SK-N-MC (cell line): Measurements from ENCODE around the gene FLRT2.

Source experiments
- DNase-seq: peaks from one replicate; pipeline ENCODE4 v3.0.0-alpha.2; 2011; ENCODE audit warnings: low read depth, low spot score
- H3K27ac ChIP-seq: fragments of 200-600 bp; sonication (generic); 2 replicates; pipeline ENCODE4 v1.5.1; 2016; ENCODE audit warnings: mixed run types
- H3K36me3 ChIP-seq: fragments of 200-600 bp; sonication (generic); 2 replicates; pipeline ENCODE4 v1.6.1; 2017; ENCODE audit warnings: antibody characterized with exemption, low read length, mixed read lengths; ENCODE audit not compliant: insufficient read depth
- H3K4me3 ChIP-seq: fragments of 200-600 bp; sonication (generic); 2 replicates; pipeline ENCODE4 v1.5.1; 2016
- H3K9ac ChIP-seq: fragments of 200-600 bp; sonication (generic); 2 replicates; pipeline ENCODE4 v1.8.0; 2017; ENCODE audit warnings: mixed run types, mixed read lengths; ENCODE audit not compliant: insufficient read length
- H3K9me3 ChIP-seq: fragments of 200-600 bp; sonication (generic); 2 replicates; pipeline ENCODE4 v1.6.1; 2017; ENCODE audit warnings: low read depth, mild to moderate bottlenecking, antibody characterized with exemption, low read length, moderate library complexity, mixed read lengths
- EZH2 ChIP-seq: fragments of 200-600 bp; sonication (generic); IDR thresholded peaks from one replicate; pipeline ENCODE4 v1.6.1; 2017; ENCODE audit warnings: antibody characterized with exemption
- FOXP2 ChIP-seq: optimal IDR thresholded peaks from 2 replicates; pipeline ENCODE3; 2011; ENCODE audit warnings: mild to moderate bottlenecking, moderate library complexity; ENCODE audit not compliant: insufficient read depth; ENCODE audit errors: extremely low read length, control extremely low read depth
- POLR2AphosphoS5 ChIP-seq: IDR thresholded peaks from 2 replicates; pipeline ENCODE4 v1.6.1; 2012; ENCODE audit warnings: mild to moderate bottlenecking, low read depth, low read length, borderline replicate concordance

The FLRT2 gene

DNA sequence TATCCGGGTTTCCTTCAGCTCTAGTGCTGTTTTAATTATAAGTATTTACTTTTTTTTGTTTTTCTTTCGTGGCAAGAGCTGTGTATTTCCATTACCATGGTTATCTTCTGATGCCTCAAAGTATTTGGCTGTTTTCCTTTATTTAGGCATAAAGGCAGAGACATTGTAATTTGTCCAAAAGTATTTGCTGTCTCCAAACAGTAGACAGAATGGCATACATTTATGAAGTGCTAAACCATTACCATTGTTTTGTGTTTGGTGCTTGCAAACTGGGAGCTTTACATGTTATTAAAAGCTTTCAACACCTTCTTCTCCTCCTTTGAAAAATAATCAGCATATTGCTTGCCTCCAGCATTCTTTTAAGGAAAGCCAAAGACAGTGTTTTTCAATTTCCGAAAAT is 46.3 kb downstream of the FLRT2 start:
- 0 out of 2 replicates have a peak overlapping the region, but pooled peaks have one; percentile 9 for H3K4me3 ChIP-seq
- no peak for DNase-seq
- peaks cover 56% of the 10 kb centered on the region for H3K36me3 ChIP-seq
- no peaks in the 10 kb centered on the region for H3K9me3 ChIP-seq
- TF ChIP-seq FOXP2 (no peak), POLR2AphosphoS5 (no peak), EZH2 (no peak)
- peak overlapping the region; percentile 60 for H3K27ac ChIP-seq
- no peak overlapping the region for H3K9ac ChIP-seq

- Histone ChIP-seq H3K36me3 (peaks cover 54% of the 10 kb centered on the region), H3K9ac (no peak overlapping the region), H3K27ac (peak overlapping the region; percentile 60), H3K9me3 (no peaks in the 10 kb centered on the region), H3K4me3 (no peak overlapping the region)
- no peak for TF ChIP-seq EZH2
- TF ChIP-seq FOXP2: no peak
- no peak for TF ChIP-seq POLR2AphosphoS5
- no peak for DNase-seq
Observed at GRCh38 chr14:85576848-85577542, 47.1 kb downstream of the FLRT2 start.

DNA sequence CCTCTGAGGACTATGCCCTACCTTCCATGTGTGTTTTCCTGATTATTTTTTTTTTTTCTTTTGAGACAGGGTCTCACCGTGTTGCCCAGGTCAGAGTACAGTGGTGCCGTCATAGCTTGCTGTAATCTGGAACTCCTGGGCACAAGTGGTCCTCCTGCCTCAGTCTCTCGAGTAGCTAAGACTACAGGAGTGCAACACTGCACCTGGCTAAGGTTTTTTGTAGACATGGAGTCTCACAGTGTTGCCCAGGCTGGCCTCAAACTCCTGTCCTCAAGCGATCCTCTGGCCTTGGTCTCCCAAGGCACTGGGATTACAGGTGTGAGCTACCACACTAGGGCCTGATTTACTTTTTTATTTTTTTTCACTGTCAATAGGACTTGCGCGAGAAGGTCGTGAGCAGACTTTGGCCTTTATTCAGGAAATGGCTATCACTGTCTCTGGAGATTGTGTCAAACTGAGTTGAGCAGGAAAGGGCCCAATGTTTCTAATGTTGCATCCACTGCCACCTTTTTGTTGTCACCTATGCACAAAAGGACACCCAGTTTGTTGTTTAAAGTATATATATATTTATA is 47.7 kb downstream of the FLRT2 start:
- TF ChIP-seq FOXP2 (no peak), EZH2 (no peak), POLR2AphosphoS5 (no peak)
- Histone ChIP-seq H3K27ac (peak overlapping the region; percentile 60; the same call in 1 of the 2 replicates), H3K9ac (no peak overlapping the region), H3K9me3 (no peaks in the 10 kb centered on the region), H3K4me3 (no peak overlapping the region), H3K36me3 (peaks cover 58% of the 10 kb centered on the region)
- no peak for DNase-seq

- Histone ChIP-seq H3K4me3 (no peak overlapping the region), H3K9ac (no peak overlapping the region), H3K9me3 (no peaks in the 10 kb centered on the region), H3K27ac (no peak overlapping the region), H3K36me3 (peaks cover 59% of the 10 kb centered on the region)
- TF ChIP-seq POLR2AphosphoS5: no peak
- TF ChIP-seq EZH2: no peak
- no peak for TF ChIP-seq FOXP2
- DNase-seq: no peak
Observed at GRCh38 chr14:85578357-85578756, 48.4 kb downstream of the FLRT2 start.

GRCh38 chr14:85578930-85579329 is 49.0 kb downstream of the FLRT2 start:
- H3K9ac ChIP-seq: no peak overlapping the region
- peaks cover 58% of the 10 kb centered on the region for H3K36me3 ChIP-seq
- TF ChIP-seq EZH2 (no peak), POLR2AphosphoS5 (no peak), FOXP2 (no peak)
- peak overlapping the region; percentile 38; the same call in 1 of the 2 replicates for H3K27ac ChIP-seq
- H3K4me3 ChIP-seq: no peak overlapping the region
- no peaks in the 10 kb centered on the region for H3K9me3 ChIP-seq
- no peak for DNase-seq

DNA sequence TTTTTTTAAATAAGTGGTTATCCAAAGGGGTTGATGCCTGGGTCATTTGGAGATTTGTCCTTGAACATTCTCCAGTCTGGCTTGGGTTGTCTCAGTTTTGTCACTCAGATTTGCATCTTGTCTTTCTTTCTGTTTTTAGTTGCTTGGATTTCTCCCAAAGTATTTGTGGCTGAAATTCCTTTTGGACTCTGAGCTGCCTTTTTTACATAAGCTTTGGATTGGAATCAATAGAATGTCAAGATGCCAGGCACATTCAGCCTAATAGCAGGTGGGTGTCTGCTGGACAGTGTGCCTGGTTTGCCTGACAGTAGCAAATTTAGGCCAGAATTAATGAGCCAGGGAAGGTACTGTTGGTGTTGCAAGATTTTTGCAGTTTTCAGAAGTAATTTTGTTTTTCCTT is 50.0 kb downstream of the FLRT2 start:
- no peak overlapping the region for H3K4me3 ChIP-seq
- no peak for TF ChIP-seq FOXP2
- no peak for TF ChIP-seq POLR2AphosphoS5
- TF ChIP-seq EZH2: no peak
- H3K9me3 ChIP-seq: no peaks in the 10 kb centered on the region
- peaks cover 66% of the 10 kb centered on the region for H3K36me3 ChIP-seq
- DNase-seq: no peak
- H3K27ac ChIP-seq: peak overlapping the region; percentile 65
- H3K9ac ChIP-seq: no peak overlapping the region

GRCh38 chr14:85580536-85581140 is 50.7 kb downstream of the FLRT2 start:
- no peaks in the 10 kb centered on the region for H3K9me3 ChIP-seq
- no peak for DNase-seq
- peak overlapping the region; percentile 65 for H3K27ac ChIP-seq
- TF ChIP-seq POLR2AphosphoS5 (no peak), EZH2 (no peak), FOXP2 (no peak)
- H3K36me3 ChIP-seq: peaks cover 72% of the 10 kb centered on the region
- no peak overlapping the region for H3K4me3 ChIP-seq
- no peak overlapping the region for H3K9ac ChIP-seq

DNA sequence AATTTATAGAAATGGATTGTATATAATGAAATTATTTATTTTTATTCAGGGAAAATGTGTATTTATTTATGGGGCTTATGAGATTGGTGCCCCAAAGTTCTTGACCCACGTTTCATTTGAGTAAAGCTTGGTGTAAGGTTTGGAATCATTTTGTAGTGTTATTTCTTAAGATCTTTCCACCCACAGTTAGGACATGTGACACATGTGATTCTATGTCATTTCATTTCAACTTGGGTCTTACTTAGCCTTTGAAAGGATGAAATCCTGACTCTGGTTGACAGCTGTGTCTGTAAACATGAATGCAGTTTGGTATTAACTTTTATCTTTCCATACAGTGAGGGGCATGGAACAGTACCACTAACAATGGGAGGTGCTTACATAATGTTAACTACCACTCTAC is 51.7 kb downstream of the FLRT2 start:
- H3K36me3 ChIP-seq: peaks cover 71% of the 10 kb centered on the region
- TF ChIP-seq EZH2 (no peak), POLR2AphosphoS5 (no peak)
- no peak overlapping the region for H3K9ac ChIP-seq
- no peak for DNase-seq
- 0 out of 2 replicates have a peak overlapping the region, but pooled peaks have one; percentile 2 for H3K27ac ChIP-seq
- H3K9me3 ChIP-seq: no peaks in the 10 kb centered on the region
- H3K4me3 ChIP-seq: no peak overlapping the region

DNA sequence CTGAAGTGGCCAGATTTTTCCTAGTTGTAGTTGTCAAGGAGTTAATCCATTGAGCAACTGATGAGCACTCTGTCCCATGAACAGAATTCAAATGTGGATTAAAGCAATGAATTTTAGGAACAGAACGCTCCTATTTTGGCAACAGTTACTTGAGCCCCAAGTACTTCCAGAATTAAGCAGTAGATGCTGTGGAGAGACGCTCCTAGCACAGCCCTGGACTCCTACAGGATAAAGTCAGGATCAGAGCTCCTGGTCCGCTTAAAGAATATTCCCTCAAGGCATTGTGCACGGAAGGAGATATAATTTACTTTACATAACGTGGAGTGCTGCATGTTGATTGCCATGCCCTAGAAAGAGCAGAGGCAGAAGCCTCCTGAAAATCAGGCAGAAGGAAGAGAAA is 53.4 kb downstream of the FLRT2 start:
- no peak for DNase-seq
- Histone ChIP-seq H3K36me3 (peaks cover 76% of the 10 kb centered on the region), H3K9ac (no peak overlapping the region), H3K4me3 (no peak overlapping the region; the same call in 1 of the 2 replicates), H3K9me3 (0 out of 2 replicates have a peak, but pooled peaks cover 3% of the 10 kb centered on the region), H3K27ac (peak overlapping the region; percentile 58)
- no peak for TF ChIP-seq FOXP2
- no peak for TF ChIP-seq POLR2AphosphoS5
- TF ChIP-seq EZH2: no peak
